ENCODE measurements around the gene MTX1.
A peak's percentile ranks its signal among the peaks of the same experiment; 100 is the strongest.

- TF ChIP-seq CTCF (IDR thresholded peaks at IDR 0.05) (peak; percentile 65 to 90 (median 82)), POLR2A (IDR thresholded peaks at IDR 0.05) (no peak)
Observed at GRCh38 chr1:155206891-155207805, 1.3 kb upstream of the MTX1 start.

All from adrenal gland (tissue), 5 donors.